Heart right ventricle (tissue), 16 donors: ENCODE results near the gene MYL6. TPM values are rescaled to one million over a fixed set of nuclear protein-coding genes. Genes with fewer than 3 reads are reported as not detected.
"Not testable (repeated sequence)": the region's sequence is repeated elsewhere in the genome, so short reads cannot be mapped to it uniquely, and the experiment has no call there.

Experiments
- ATAC-seq, 8 donors: fragments of 200-7000 bp; cut with Tn5 transposase; one replicate each; pipeline ENCODE4 v1.9.1; 2020; ENCODE audit warnings: mild to moderate bottlenecking in 8 of 8, moderate library complexity in 8 of 8, moderate number of reproducible peaks in 1 of 8
- DNase-seq, 2 donors: peaks; one replicate each; pipeline ENCODE4 v3.0.0-alpha.2; 2020
- H3K27ac ChIP-seq, 10 donors: fragments of 200-600 bp; sonication (generic) in 2 of 10; one replicate each; pipeline versions ENCODE4 v1.5.0 to v1.8.0; 2020 to 2022; ENCODE audit warnings: mild to moderate bottlenecking in 3 of 10
- H3K27me3 ChIP-seq, 7 donors: fragments of 200-600 bp; one replicate each; pipeline ENCODE4 v1.8.0; 2021 to 2022; ENCODE audit warnings: mild to moderate bottlenecking in 2 of 7
- H3K36me3 ChIP-seq, 9 donors: fragments of 200-600 bp; sonication (generic) in 1 of 9; one replicate each; pipeline versions ENCODE4 v1.5.0 to v1.8.0; 2020 to 2022; ENCODE audit warnings: mild to moderate bottlenecking in 2 of 9
- H3K4me1 ChIP-seq, 9 donors: fragments of 200-600 bp; sonication (generic) in 1 of 9; one replicate each; pipeline versions ENCODE4 v1.5.0 to v1.8.0; 2020 to 2022; ENCODE audit warnings: mild to moderate bottlenecking in 4 of 9
- H3K4me3 ChIP-seq, 10 donors: fragments of 200-600 bp; sonication (generic) in 2 of 10; one replicate each; pipeline versions ENCODE4 v1.5.0 to v1.8.0; 2020 to 2022; ENCODE audit warnings: mild to moderate bottlenecking in 7 of 10, moderate library complexity in 2 of 10
- H3K9me3 ChIP-seq, 11 donors: fragments of 200-600 bp in 10 of 11; sonication (generic) in 2 of 11; one replicate each; pipeline versions ENCODE4 v1.5.0 to v1.8.0; 2013 to 2022; ENCODE audit warnings: mild to moderate bottlenecking in 2 of 11, control low read depth in 1 of 11, moderate library complexity in 1 of 11
- WGBS, 2 donors: extraction: QIAGEN DNeasy Blood & Tissue Kit; methylation state at CpG; one replicate each; pipeline ENCODE4 v1.1.7; 2013; ENCODE audit warnings: inconsistent platforms in 1 of 2; 5-methylcytosine and 5-hydroxymethylcytosine counted together
- intact Hi-C, 10 donors: fragments of 100-400 bp; cut with DNase I; formaldehyde crosslinking; loops; one replicate each; pipeline versions ENCODE4 v1.11.1 to v1.14.2; 2022
- polyA plus RNA-seq, 2 donors: library from polyadenylated mRNA; stranded (reverse); fragments of 200-250 nt; gene quantifications; one replicate each; pipeline ENCODE4 v1.2.3, GENCODE V29; 2013
- total RNA-seq, 10 donors: library from RNA; stranded (reverse); fragmentation: NEBNext Ultra II Directional in 3 of 10; extraction: Animal tissue kit (Norgen Biotek cat#: 25700) in 3 of 10; gene quantifications; one replicate each; pipeline versions ENCODE4 v1.2.1 to v1.2.4, GENCODE V29; 2021 to 2023
- TF ChIP-seq, protein P1 (sequence below), 9 donors: fragments of 200-600 bp; sonication (generic) in 2 of 9; IDR thresholded peaks; one replicate each; pipeline versions ENCODE4 v1.5.0 to v1.8.0; 2021 to 2022; ENCODE audit warnings: antibody characterized with exemption in 9 of 9, mild to moderate bottlenecking in 5 of 9, moderate library complexity in 1 of 9
- donor health status: Arrhythmogenic right ventricular cardiomyopathy.
- donor health status: ischemic (EF 13 %, LVEDD 7.1; RV severe dilation, severe dysfunction).
- donor health status: healthy with polysubstance abuse.
- donor health status: DM: no; HTN: yes; CAD: no.
- donor health status: DM: no; HTN: no; CAD: no.
- donor health status: ischemic (EF 25% LVEDD 6.9; RV normal size, moderate dysfunction).
- donor health status: ischemic (EF 25% LVEDD 5.7; RV mildly dilated, moderate dysfunction).
- donor health status: healthy.
- donor health status: DM: yes; HTN: yes; CAD: no.
- donor health status: Ischemic cardiomyopathy.
- donor health status: ischemic (EF 35%, LVEDD 5.7; RV mildly dilated, moderate dysfunction).
- donor health status: nonischemic (EF 11% LVEDD 7.7; RV severe dilation, severe dysfunction).
- donor health status: DM: yes; HTN: yes; CAD: no.
- donor health status: PGD.
- donor health status: ischemic (EF 29% LVEDD 5.4; RV normal size, mild dysfunction).
- donor health status: nonischemic (EF 23%, LVEDD 6.1; RV moderate dilation, normal function).

MYL6 gene
- total and polyA plus RNA-seq, 12 donors, result 355 to 2,127 (median 503) TPM

- WGBS, 2 donors, result 26% methylated on average over 9 of the region's 9 CpGs
- Histone ChIP-seq H3K9me3 (no peaks in the 10 kb centered on the region), H3K4me1 (peaks cover 6 to 39% (median 27%) of the 10 kb centered on the region in 9 donors), H3K27me3 (no peaks in the 10 kb centered on the region), H3K4me3 (peak overlapping the region; percentile 48 to 92 (median 86)), H3K27ac (peak overlapping the region in 9 of 10 donors; percentile 83 to 95 (median 92)), H3K36me3 (peaks cover 0 to 16% (median 3%) of the 10 kb centered on the region in 9 donors)
- intact Hi-C loops, result loop anchor here in 3 of 10 donors (2.0 to 10.0 kb wide), 4 partner anchors 34 to 277 kb away; partner anchors contain the start of genes SPRYD4 (in 2 of the 3) and NABP2 (in 1 of the 3)
- ATAC-seq (no peak), DNase-seq (no peak)
- TF ChIP-seq, protein P1, sequence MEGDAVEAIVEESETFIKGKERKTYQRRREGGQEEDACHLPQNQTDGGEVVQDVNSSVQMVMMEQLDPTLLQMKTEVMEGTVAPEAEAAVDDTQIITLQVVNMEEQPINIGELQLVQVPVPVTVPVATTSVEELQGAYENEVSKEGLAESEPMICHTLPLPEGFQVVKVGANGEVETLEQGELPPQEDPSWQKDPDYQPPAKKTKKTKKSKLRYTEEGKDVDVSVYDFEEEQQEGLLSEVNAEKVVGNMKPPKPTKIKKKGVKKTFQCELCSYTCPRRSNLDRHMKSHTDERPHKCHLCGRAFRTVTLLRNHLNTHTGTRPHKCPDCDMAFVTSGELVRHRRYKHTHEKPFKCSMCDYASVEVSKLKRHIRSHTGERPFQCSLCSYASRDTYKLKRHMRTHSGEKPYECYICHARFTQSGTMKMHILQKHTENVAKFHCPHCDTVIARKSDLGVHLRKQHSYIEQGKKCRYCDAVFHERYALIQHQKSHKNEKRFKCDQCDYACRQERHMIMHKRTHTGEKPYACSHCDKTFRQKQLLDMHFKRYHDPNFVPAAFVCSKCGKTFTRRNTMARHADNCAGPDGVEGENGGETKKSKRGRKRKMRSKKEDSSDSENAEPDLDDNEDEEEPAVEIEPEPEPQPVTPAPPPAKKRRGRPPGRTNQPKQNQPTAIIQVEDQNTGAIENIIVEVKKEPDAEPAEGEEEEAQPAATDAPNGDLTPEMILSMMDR (IDR thresholded peaks at IDR 0.05), result no peak
Observed at GRCh38 chr12:56190695-56191155, 32.6 kb downstream of the MYL6 start.

- Histone ChIP-seq H3K9me3 (no peaks in the 10 kb centered on the region), H3K27me3 (no peaks in the 10 kb centered on the region), H3K4me1 (peaks cover 6 to 30% (median 20%) of the 10 kb centered on the region in 9 donors), H3K36me3 (no peaks in the 10 kb centered on the region), H3K4me3 (no peak overlapping the region), H3K27ac (no peak overlapping the region)
- no peak for ATAC-seq
- intact Hi-C loops, result loop anchor here in 5 of 10 donors (2.0 to 10.0 kb wide), 4 partner anchors 32 to 275 kb away; partner anchors contain the start of genes SPRYD4 (in 2 of the 5) and NABP2 (in 1 of the 5)
- no peak for DNase-seq
- TF ChIP-seq, protein P1 (IDR thresholded peaks at IDR 0.05), result no peak
Observed at GRCh38 chr12:56192582-56192981, 34.4 kb downstream of the MYL6 start.

- no peak overlapping the region for H3K27ac ChIP-seq
- intact Hi-C loops, result loop anchor here in 6 of 10 donors (1.0 to 10.0 kb wide), 5 partner anchors 31 to 274 kb away; partner anchors contain the start of genes NABP2 (in 4 of the 6) and SPRYD4 (in 2 of the 6)
- TF ChIP-seq, protein P1 (IDR thresholded peaks at IDR 0.05), result peak; percentile 55 to 88 (median 79)
- no peaks in the 10 kb centered on the region for H3K27me3 ChIP-seq
- no peaks in the 10 kb centered on the region for H3K36me3 ChIP-seq
- H3K9me3 ChIP-seq, result no peaks in the 10 kb centered on the region
- WGBS, 2 donors, result 50 to 61% methylated on average over 1 of the region's 1 CpG
- peak in 1 of 2 donors; percentile 88 for DNase-seq
- no peak for ATAC-seq
- peaks cover 5 to 25% (median 14%) of the 10 kb centered on the region in 9 donors for H3K4me1 ChIP-seq
- H3K4me3 ChIP-seq, result no peak overlapping the region
Observed at GRCh38 chr12:56193025-56193578, 34.9 kb downstream of the MYL6 start.

DNA sequence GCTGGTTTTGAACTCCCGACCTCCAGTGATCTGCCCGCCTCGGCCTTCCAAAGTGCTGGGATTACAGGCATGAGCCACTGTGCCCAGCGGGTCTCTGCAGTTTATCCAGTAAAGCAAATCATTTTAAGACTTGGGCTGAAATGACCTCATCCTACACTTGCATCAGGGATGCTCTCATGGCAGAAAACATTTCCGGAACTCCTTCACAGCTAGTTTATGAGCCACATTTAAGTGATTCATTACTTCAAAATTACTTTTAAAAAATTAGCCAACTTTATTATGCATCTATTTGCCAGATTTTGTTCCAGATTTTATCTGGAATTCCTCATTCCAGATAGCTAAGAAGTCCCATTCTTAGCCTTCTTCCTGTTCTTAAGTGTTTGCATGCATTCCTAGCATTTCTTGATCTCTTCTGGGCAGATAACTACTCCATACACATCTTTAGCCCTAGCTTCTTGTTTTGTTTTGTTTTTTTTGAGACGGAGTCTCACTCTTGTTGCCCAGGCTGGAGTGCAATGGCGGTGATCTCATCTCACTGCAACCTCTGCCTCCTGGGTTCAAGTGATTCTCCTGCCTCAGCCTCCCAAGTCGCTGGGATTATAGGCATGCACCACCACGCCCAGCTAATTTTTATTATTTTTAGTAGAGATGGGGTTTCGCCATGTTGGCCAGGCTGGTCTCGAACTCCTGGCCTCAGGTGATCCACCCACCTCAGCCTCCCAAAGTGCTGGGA, 38.8 kb downstream of the MYL6 start:
- H3K4me3 ChIP-seq, H3K4me1 ChIP-seq, H3K36me3 ChIP-seq, DNase-seq, H3K9me3 ChIP-seq, H3K27me3 ChIP-seq: not testable (repeated sequence)
- H3K27ac ChIP-seq, result peak overlapping the region in 3 of 10 donors; percentile 9 to 38 (median 25)
- peak in 4 of 8 donors; percentile 32 to 83 (median 45) for ATAC-seq
- WGBS, 2 donors, result 56 to 60% methylated on average over 11 of the region's 11 CpGs
- intact Hi-C loops, result loop anchor here in 1 of 10 donors (10.0 kb wide), 1 partner anchor 268 kb away; the partner anchor contains the start of gene SPRYD4
